ENCODE data around the gene PRKG1. TPM values are rescaled to one million over a fixed set of nuclear protein-coding genes. Genes with fewer than 3 reads are reported as not detected.
A peak's percentile ranks its signal among the peaks of the same experiment; 100 is the strongest.

PRKG1 gene
- total RNA-seq, 1 donor from 2014 or later = 26.4 TPM

GRCh38 chr10:51291961-51292360 is 217.7 kb downstream of the PRKG1 start:
- no peaks in the 10 kb centered on the region for H3K36me3 Mint-ChIP-seq
- TF ChIP-seq EZH2phosphoT487 (IDR thresholded peaks at IDR 0.05) (no peak), CTCF (IDR thresholded peaks at IDR 0.05) (no peak), EZH2 (IDR thresholded peaks at IDR 0.05) (no peak)
- H3K9me3 ChIP-seq (ENCODE audit: low read depth) = no peaks in the 10 kb centered on the region
- H3K27me3 Mint-ChIP-seq (ENCODE audit: insufficient read depth, low read depth) = peaks cover 2% of the 10 kb centered on the region
- no peaks in the 10 kb centered on the region for H3K4me1 ChIP-seq
- H3K4me2 ChIP-seq = no peak overlapping the region
- H4K20me1 ChIP-seq (ENCODE audit: low read depth) = no peaks in the 10 kb centered on the region
- no peak for DNase-seq (ENCODE audit: low spot score)
- peaks cover 4% of the 10 kb centered on the region for H3K4me1 Mint-ChIP-seq
- H3K4me3 ChIP-seq = no peak overlapping the region
- no peaks in the 10 kb centered on the region for H3K27me3 ChIP-seq
- no peak overlapping the region for H3K9ac ChIP-seq
- no peak overlapping the region for H3K27ac ChIP-seq
- H3K9me3 Mint-ChIP-seq = peaks cover 9% of the 10 kb centered on the region
- no peaks in the 10 kb centered on the region for H3K79me2 ChIP-seq (ENCODE audit: low read depth)
- H3K27ac Mint-ChIP-seq = no peak overlapping the region
- H3F3A ChIP-seq (ENCODE audit: low read depth) = no peaks in the 10 kb centered on the region
- no peaks in the 10 kb centered on the region for H3K36me3 ChIP-seq
- no peak overlapping the region for H3K4me3 Mint-ChIP-seq
- H2AFZ ChIP-seq (replicated peaks) = no peak overlapping the region

- no peaks in the 10 kb centered on the region for H3K36me3 ChIP-seq
- TF ChIP-seq EZH2phosphoT487 (IDR thresholded peaks at IDR 0.05) (no peak), CTCF (IDR thresholded peaks at IDR 0.05) (no peak), EZH2 (IDR thresholded peaks at IDR 0.05) (no peak)
- H3F3A ChIP-seq (ENCODE audit: low read depth) = peaks cover 6% of the 10 kb centered on the region
- DNase-seq (ENCODE audit: low spot score) = no peak
- H3K4me1 ChIP-seq = peaks cover 20% of the 10 kb centered on the region
- peaks cover 33% of the 10 kb centered on the region for H3K4me1 Mint-ChIP-seq
- H3K4me2 ChIP-seq = no peak overlapping the region
- no peaks in the 10 kb centered on the region for H3K79me2 ChIP-seq (ENCODE audit: low read depth)
- H3K27me3 Mint-ChIP-seq (ENCODE audit: insufficient read depth, low read depth) = peaks cover 2% of the 10 kb centered on the region
- no peaks in the 10 kb centered on the region for H3K36me3 Mint-ChIP-seq
- no peak overlapping the region for H3K9ac ChIP-seq
- H3K27me3 ChIP-seq = no peaks in the 10 kb centered on the region
- H2AFZ ChIP-seq (replicated peaks) = no peak overlapping the region
- H3K27ac ChIP-seq = no peak overlapping the region
- H3K4me3 Mint-ChIP-seq = no peak overlapping the region
- no peak overlapping the region for H3K4me3 ChIP-seq
- no peaks in the 10 kb centered on the region for H3K9me3 ChIP-seq (ENCODE audit: low read depth)
- H3K27ac Mint-ChIP-seq = no peak overlapping the region
- peaks cover 7% of the 10 kb centered on the region for H3K9me3 Mint-ChIP-seq
- H4K20me1 ChIP-seq (ENCODE audit: low read depth) = no peaks in the 10 kb centered on the region
Observed at GRCh38 chr10:51297438-51297837, 223.2 kb downstream of the PRKG1 start.

GRCh38 chr10:51300617-51301304 is 226.5 kb downstream of the PRKG1 start:
- no peaks in the 10 kb centered on the region for H3K36me3 Mint-ChIP-seq
- DNase-seq (ENCODE audit: low spot score) = peak; percentile 16
- Histone ChIP-seq H3K9me3 (ENCODE audit: low read depth) (no peaks in the 10 kb centered on the region), H3K79me2 (ENCODE audit: low read depth) (no peaks in the 10 kb centered on the region), H3K4me3 (no peak overlapping the region), H3K27me3 (no peaks in the 10 kb centered on the region), H3K27ac (peak overlapping the region; percentile 22), H3K36me3 (no peaks in the 10 kb centered on the region), H3K9ac (no peak overlapping the region), H2AFZ (replicated peaks) (no peak overlapping the region), H3K4me2 (peak overlapping the region; percentile 41), H3F3A (ENCODE audit: low read depth) (peaks cover 6% of the 10 kb centered on the region), H3K4me1 (peaks cover 20% of the 10 kb centered on the region), H4K20me1 (ENCODE audit: low read depth) (no peaks in the 10 kb centered on the region)
- H3K27ac Mint-ChIP-seq = peak overlapping the region; percentile 88
- H3K9me3 Mint-ChIP-seq = no peaks in the 10 kb centered on the region
- peaks cover 32% of the 10 kb centered on the region for H3K4me1 Mint-ChIP-seq
- H3K4me3 Mint-ChIP-seq = peak overlapping the region; percentile 7
- H3K27me3 Mint-ChIP-seq (ENCODE audit: insufficient read depth, low read depth) = no peaks in the 10 kb centered on the region
- no peak for TF ChIP-seq EZH2 (IDR thresholded peaks at IDR 0.05)
- no peak for TF ChIP-seq CTCF (IDR thresholded peaks at IDR 0.05)
- no peak for TF ChIP-seq EZH2phosphoT487 (IDR thresholded peaks at IDR 0.05)
